Fibroblast of villous mesenchyme (primary cell): Measurements from ENCODE around the gene ZKSCAN2. TPM values are rescaled to one million over a fixed set of nuclear protein-coding genes. Genes with fewer than 3 reads are reported as not detected.

Experiments used
- DNase-seq: peaks from one replicate; pipeline ENCODE4 v3.0.0-alpha.2; 2010; ENCODE audit warnings: low read depth
- H3K4me3 ChIP-seq: 2 replicates; pipeline ENCODE4 v1.5.1; 2011; ENCODE audit warnings: low read depth, mild to moderate bottlenecking, low read length
- CTCF ChIP-seq: IDR thresholded peaks from 2 replicates; pipeline ENCODE4 v1.5.1; 2012; ENCODE audit warnings: low read depth, mild to moderate bottlenecking, low read length; ENCODE audit not compliant: insufficient read depth
- total RNA-seq: library from RNA; depleted of rRNA; stranded (reverse); fragments of >200 nt; gene quantifications from 2 replicates; pipeline ENCODE4 v1.2.3, GENCODE V29; 2012

The ZKSCAN2 gene
- total RNA-seq, 1 donor, result 6.0 TPM

DNA sequence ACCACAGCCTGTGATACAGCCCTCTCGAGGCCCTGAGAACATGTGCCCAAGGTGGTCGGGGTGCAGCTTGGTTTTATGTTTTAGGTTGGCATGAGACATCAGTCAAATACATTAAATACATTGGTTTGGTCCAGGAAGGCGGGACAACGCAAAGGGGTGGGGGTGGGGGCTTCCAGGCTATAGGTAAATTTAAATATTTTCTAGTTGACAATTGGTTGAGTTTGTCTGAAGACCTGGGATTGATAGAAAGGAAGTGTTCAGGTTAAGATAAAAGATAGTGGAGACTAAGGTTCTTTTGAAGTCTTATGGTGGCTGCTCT lies 1.2 kb upstream of the ZKSCAN2 start:
- peak overlapping the region; percentile 85 for H3K4me3 ChIP-seq
- TF ChIP-seq CTCF, result no peak
- DNase-seq, result no peak

GRCh38 chr16:25257956-25258860 lies 563 bp upstream of the ZKSCAN2 start:
- DNase-seq, result peak; percentile 91
- peak; percentile 4 for TF ChIP-seq CTCF
- H3K4me3 ChIP-seq, result peak overlapping the region; percentile 85

DNA sequence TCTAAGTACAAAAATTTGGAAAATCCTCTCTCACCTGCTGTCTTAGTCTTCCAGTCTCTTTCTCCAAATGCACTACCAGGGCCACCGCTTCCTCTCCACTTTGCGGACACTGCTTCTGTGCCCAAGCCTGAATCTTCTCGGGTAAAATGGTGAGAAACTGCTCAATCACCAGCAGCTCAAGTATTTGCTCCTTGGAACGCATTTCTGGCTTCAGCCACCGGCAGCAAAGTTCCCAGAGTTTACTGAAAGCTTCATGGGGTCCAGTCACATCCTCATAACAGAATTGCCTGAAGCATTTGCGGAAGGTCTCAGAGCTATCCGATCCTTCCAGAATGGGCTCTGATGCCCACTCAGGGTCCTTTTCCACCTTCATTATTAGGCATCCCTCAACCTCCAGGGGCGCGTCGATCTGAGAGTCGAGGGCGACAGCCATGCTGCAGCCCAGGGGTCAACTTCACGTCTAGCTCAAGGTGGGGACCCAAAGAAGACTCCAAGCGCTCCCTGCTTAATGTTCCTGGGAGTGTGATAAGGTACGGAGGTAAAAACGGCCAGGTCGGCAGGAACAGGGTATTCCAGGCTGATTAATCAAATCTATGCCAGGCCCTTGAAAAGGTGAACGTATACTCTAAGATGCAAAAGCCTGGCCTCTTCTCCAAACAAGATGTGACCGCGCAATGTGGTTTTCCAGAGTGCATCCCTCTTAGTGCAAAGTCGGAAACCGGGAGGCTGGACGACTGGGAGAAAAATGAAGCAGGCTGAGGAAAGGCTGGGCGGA lies 763 bp downstream of the ZKSCAN2 start:
- peak overlapping the region; percentile 85 for H3K4me3 ChIP-seq
- peak; percentile 12 for TF ChIP-seq CTCF
- DNase-seq, result peak; percentile 10

DNA sequence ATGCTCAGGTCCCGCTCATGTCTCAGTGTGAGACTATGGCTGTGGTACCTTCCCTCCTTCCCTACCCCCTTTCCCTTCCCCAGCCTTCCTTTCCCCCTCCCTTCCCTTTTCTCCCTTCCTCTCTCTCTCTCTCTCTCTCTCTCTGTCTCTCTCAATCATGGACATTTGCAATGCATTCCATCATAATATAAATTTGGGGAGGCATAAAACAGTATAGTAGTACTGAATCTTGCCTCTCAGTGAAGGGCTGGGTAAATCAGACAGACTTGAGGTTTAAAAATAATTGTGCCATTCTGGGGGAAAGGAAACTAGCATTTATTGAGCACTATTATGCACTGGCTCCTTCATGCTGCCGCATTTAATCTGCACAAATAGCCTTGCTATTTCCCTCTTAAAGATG lies 4.3 kb downstream of the ZKSCAN2 start:
- no peak for DNase-seq
- TF ChIP-seq CTCF, result no peak
- H3K4me3 ChIP-seq, result no peak overlapping the region

- no peak for TF ChIP-seq CTCF
- DNase-seq, result no peak
- no peak overlapping the region for H3K4me3 ChIP-seq
Measured at GRCh38 chr16:25250467-25250866, 7.2 kb downstream of the ZKSCAN2 start.

GRCh38 chr16:25235991-25236390 lies 21.7 kb downstream of the ZKSCAN2 start:
- TF ChIP-seq CTCF, result no peak
- H3K4me3 ChIP-seq, result no peak overlapping the region
- no peak for DNase-seq
